IMR-90 (cell line): Measurements from ENCODE around the gene COL18A1. TPM values are rescaled to one million over a fixed set of nuclear protein-coding genes. Genes with fewer than 3 reads are reported as not detected.

Source experiments
- ATAC-seq: fragments of 200-7000 bp; cut with Tn5 transposase; 2 replicates; pipeline ENCODE4 v1.9.1; 2020; ENCODE audit warnings: low read depth, mild to moderate bottlenecking, moderate library complexity
- BruUV-seq: library from RNA; stranded (reverse); fragments of 400-500 nt; replicated peaks from 2 replicates; lab custom pipeline; 2021; lab: Mats Ljungman, UMichigan
- CTCF ChIA-PET: fragments of 300-600 bp; formaldehyde crosslinking; extraction: SDS; loops from one replicate; lab custom pipeline; 2021; ENCODE audit warnings: antibody characterized with exemption; lab: Yijun Ruan, JAX
- POLR2A ChIA-PET: fragments of 300-600 bp; sonication (Branson Sonifier 250); formaldehyde crosslinking; loops from one replicate; lab custom pipeline; 2022; ENCODE audit warnings: antibody characterized with exemption; ENCODE audit not compliant: unreplicated experiment; lab: Charles Lee
- DNase-seq: peaks from one replicate; pipeline ENCODE4 v3.0.0; 2013
- H2AFZ ChIP-seq: replicated peaks from 2 replicates; pipeline ENCODE3; 2013; ENCODE audit warnings: low read length, mild to moderate bottlenecking; ENCODE audit not compliant: poor library complexity
- H2AK5ac ChIP-seq: 2 replicates; pipeline ENCODE4 v1.6.1; 2013; ENCODE audit warnings: low read depth, low read length, inconsistent platforms
- H2AK9ac ChIP-seq: replicated peaks from 2 replicates; pipeline ENCODE3; 2013; ENCODE audit warnings: mild to moderate bottlenecking, low read depth, low read length, moderate library complexity; ENCODE audit not compliant: poor library complexity
- H2BK120ac ChIP-seq: 2 replicates; pipeline ENCODE4 v1.6.1; 2013; ENCODE audit warnings: low read depth, low read length, inconsistent platforms
- H2BK15ac ChIP-seq: 3 replicates; pipeline ENCODE4 v1.6.1; 2013; ENCODE audit warnings: low read depth, low read length, inconsistent platforms
- H2BK20ac ChIP-seq: 2 replicates; pipeline ENCODE4 v1.6.1; 2013; ENCODE audit warnings: low read depth, mild to moderate bottlenecking, inconsistent platforms, low read length, moderate library complexity
- H2BK5ac ChIP-seq: 2 replicates; pipeline ENCODE4 v1.6.1; 2013; ENCODE audit warnings: mild to moderate bottlenecking, low read depth, low read length, inconsistent platforms; ENCODE audit not compliant: poor library complexity, severe bottlenecking
- H3K14ac ChIP-seq: replicated peaks from 2 replicates; pipeline ENCODE4 v1.6.1; 2013; ENCODE audit warnings: low read depth, low read length, inconsistent platforms
- H3K18ac ChIP-seq: 2 replicates; pipeline ENCODE4 v1.6.1; 2013; ENCODE audit warnings: low read depth, low read length, control low read depth
- H3K23ac ChIP-seq: 2 replicates; pipeline ENCODE4 v1.6.1; 2013; ENCODE audit warnings: low read depth, low read length, inconsistent platforms
- H3K27ac ChIP-seq: 2 replicates; pipeline ENCODE4 v1.5.1; 2013; ENCODE audit warnings: mild to moderate bottlenecking, control low read depth, low read length; ENCODE audit not compliant: insufficient read depth
- H3K27me3 ChIP-seq: 2 replicates; pipeline ENCODE4 v1.6.1; 2013; ENCODE audit warnings: low read length; ENCODE audit not compliant: control insufficient read depth, insufficient read depth
- H3K36me3 ChIP-seq: 2 replicates; pipeline ENCODE4 v1.6.1; 2013; ENCODE audit warnings: low read length, mixed read lengths; ENCODE audit not compliant: control insufficient read depth, insufficient read depth
- H3K4ac ChIP-seq: 2 replicates; pipeline ENCODE4 v1.6.1; 2013; ENCODE audit warnings: low read depth, low read length, inconsistent platforms
- H3K4me1 ChIP-seq: 2 replicates; pipeline ENCODE4 v1.6.1; 2013; ENCODE audit warnings: low read length, mixed read lengths; ENCODE audit not compliant: control insufficient read depth, insufficient read depth
- H3K4me2 ChIP-seq: 2 replicates; pipeline ENCODE4 v1.6.1; 2013; ENCODE audit warnings: low read depth, mild to moderate bottlenecking, control low read depth, low read length, moderate library complexity
- H3K4me3 ChIP-seq: 2 replicates; pipeline ENCODE4 v1.5.1; 2013; ENCODE audit warnings: low read depth, mild to moderate bottlenecking, control low read depth, low read length, moderate library complexity; ENCODE audit not compliant: insufficient read depth
- H3K56ac ChIP-seq: 2 replicates; pipeline ENCODE4 v1.6.1; 2013; ENCODE audit warnings: low read length, inconsistent platforms; ENCODE audit not compliant: insufficient read depth; ENCODE audit errors: extremely low read depth
- H3K79me1 ChIP-seq, 2 experiments: 2 replicates each; pipeline ENCODE4 v1.6.1; 2013; ENCODE audit warnings: low read length in 2 of 2, inconsistent platforms in 1 of 2, low read depth in 1 of 2
- H3K9ac ChIP-seq: 2 replicates; pipeline ENCODE4 v1.6.1; 2013; ENCODE audit warnings: low read depth, low read length, control low read depth
- H3K9me1 ChIP-seq: 2 replicates; pipeline ENCODE4 v1.6.1; 2013; ENCODE audit warnings: low read length, inconsistent platforms; ENCODE audit not compliant: insufficient read depth
- H3K9me3 ChIP-seq: 2 replicates; pipeline ENCODE4 v1.6.1; 2013; ENCODE audit warnings: low read length; ENCODE audit not compliant: control insufficient read depth, insufficient read depth
- H4K20me1 ChIP-seq: 2 replicates; pipeline ENCODE4 v1.6.1; 2013; ENCODE audit warnings: low read length, inconsistent platforms; ENCODE audit not compliant: insufficient read depth
- H4K5ac ChIP-seq: 2 replicates; pipeline ENCODE4 v1.6.1; 2013; ENCODE audit warnings: mild to moderate bottlenecking, low read depth, low read length, control low read depth
- H4K8ac ChIP-seq, 2 experiments: 2 replicates each; pipeline ENCODE4 v1.6.1; 2013; ENCODE audit warnings: low read depth in 2 of 2, low read length in 2 of 2, control low read depth in 1 of 2, inconsistent platforms in 1 of 2
- H4K91ac ChIP-seq: 2 replicates; pipeline ENCODE4 v1.6.1; 2013; ENCODE audit warnings: low read depth, low read length, inconsistent platforms; ENCODE audit not compliant: insufficient read depth
- MAFK ChIP-seq: IDR thresholded peaks from 2 replicates; pipeline ENCODE4 v1.6.1; 2012; ENCODE audit warnings: low read depth, low read length, improper control_type of control experiment
- NFE2L2 ChIP-seq: fragments of 150-350 bp; IDR thresholded peaks from 2 replicates; pipeline ENCODE4 v1.6.1; 2016; ENCODE audit warnings: low read depth, mild to moderate bottlenecking, low read length
- POLR2A ChIP-seq: IDR thresholded peaks from 2 replicates; pipeline ENCODE4 v1.6.1; 2012; ENCODE audit warnings: mild to moderate bottlenecking, low read depth, low read length
- RAD21 ChIP-seq: IDR thresholded peaks from 2 replicates; pipeline ENCODE4 v1.6.1; 2012; ENCODE audit warnings: low read length, improper control_type of control experiment
- SMC3 ChIP-seq: fragments of 150-350 bp; IDR thresholded peaks from 2 replicates; pipeline ENCODE4 v1.6.1; 2016; ENCODE audit warnings: low read depth, mild to moderate bottlenecking, antibody characterized with exemption, low read length, moderate library complexity
- WGBS, 2 experiments: methylation state at CpG; one replicate each; pipeline versions ENCODE4 v1.1.5 to v1.1.7; 2013; ENCODE audit warnings: missing lambda C conversion rate in 2 of 2; ENCODE audit not compliant: insufficient read length in 1 of 2; ENCODE audit errors: extremely low coverage in 2 of 2; 5-methylcytosine and 5-hydroxymethylcytosine counted together
- dilution Hi-C: fragments of 300-500 bp; cut with HindIII; formaldehyde crosslinking; loops from one replicate; pipeline ENCODE4 v1.14.3; 2018; ENCODE audit warnings: low sequenced_read_pairs; ENCODE audit not compliant: unreplicated experiment
- in situ Hi-C: fragments of 300-500 bp; cut with MboI; formaldehyde crosslinking; loops from 3 replicates; pipeline ENCODE4 v1.14.3; 2019; ENCODE audit warnings: low sequenced_read_pairs, inconsistent platforms, mixed read lengths
- intact Hi-C: fragments of 100-400 bp; cut with micrococcal nuclease; formaldehyde crosslinking; loops from 2 replicates; pipeline ENCODE4 v1.10.0; 2022
- polyA plus RNA-seq, 3 experiments: library from polyadenylated mRNA; depleted of rRNA; stranded (reverse); fragments of >200 nt; gene quantifications; 2 replicates each; pipeline ENCODE4 v1.2.3, GENCODE V29; 2012; ENCODE audit warnings: low replicate concordance in 1 of 3
- total RNA-seq: library from RNA; depleted of rRNA; stranded (reverse); fragments of >200 nt; gene quantifications from 2 replicates; pipeline ENCODE4 v1.2.3, GENCODE V29; 2012
- TF ChIP-seq, protein P1 (sequence below): fragments of 150-350 bp; IDR thresholded peaks from 2 replicates; pipeline ENCODE4 v1.6.1; 2016; ENCODE audit warnings: low read depth, mild to moderate bottlenecking, low read length, moderate library complexity, borderline replicate concordance

COL18A1 gene
- total and polyA plus RNA-seq, 2 of the 4 experiments (the other 2 are of a cell fraction) = 4.3 to 46.7 TPM

- Histone ChIP-seq H2BK120ac (no peak overlapping the region), H3K23ac (no peak overlapping the region), H3K36me3 (peaks cover 5% of the 10 kb centered on the region), H3K9ac (no peak overlapping the region), H3K79me1 (peaks cover 15 to 85% of the 10 kb centered on the region in 2 experiments), H3K4me3 (no peak overlapping the region), H2AK5ac (0 out of 2 replicates have a peak overlapping the region, but pooled peaks have one; percentile 66), H2BK5ac (no peak overlapping the region), H4K91ac (no peak overlapping the region), H4K8ac (no peak overlapping the region), H2BK15ac (no peak overlapping the region), H3K27ac (no peak overlapping the region), H3K18ac (no peak overlapping the region), H3K14ac (no peak overlapping the region), H3K56ac (no peak overlapping the region), H3K9me1 (peaks cover 15% of the 10 kb centered on the region), H3K4ac (no peak overlapping the region), H3K27me3 (no peaks in the 10 kb centered on the region), H2BK20ac (no peak overlapping the region), H2AFZ (no peak overlapping the region), H2AK9ac (peak overlapping the region; percentile 74), H3K4me2 (no peak overlapping the region), H3K9me3 (no peaks in the 10 kb centered on the region), H4K5ac (no peak overlapping the region), H4K20me1 (peaks cover 69% of the 10 kb centered on the region), H3K4me1 (peaks cover 2% of the 10 kb centered on the region; the same call in 1 of the 2 replicates)
- ATAC-seq (no peak), DNase-seq (no peak)
- CTCF ChIA-PET = no interaction called here
- in situ Hi-C loops (no loop called here), dilution Hi-C loops (no loop called here), intact Hi-C loops (no loop called here)
- POLR2A ChIA-PET = interaction anchor here (0.6 kb wide), 1 partner anchor 20 kb away, joined by 3 read pairs; no protein-coding TSS in a partner anchor
- BruUV-seq = no TSS peak
- TF ChIP-seq NFE2L2 (no peak), MAFK (no peak), POLR2A (no peak), SMC3 (no peak), RAD21 (no peak)
- TF ChIP-seq, protein P1, sequence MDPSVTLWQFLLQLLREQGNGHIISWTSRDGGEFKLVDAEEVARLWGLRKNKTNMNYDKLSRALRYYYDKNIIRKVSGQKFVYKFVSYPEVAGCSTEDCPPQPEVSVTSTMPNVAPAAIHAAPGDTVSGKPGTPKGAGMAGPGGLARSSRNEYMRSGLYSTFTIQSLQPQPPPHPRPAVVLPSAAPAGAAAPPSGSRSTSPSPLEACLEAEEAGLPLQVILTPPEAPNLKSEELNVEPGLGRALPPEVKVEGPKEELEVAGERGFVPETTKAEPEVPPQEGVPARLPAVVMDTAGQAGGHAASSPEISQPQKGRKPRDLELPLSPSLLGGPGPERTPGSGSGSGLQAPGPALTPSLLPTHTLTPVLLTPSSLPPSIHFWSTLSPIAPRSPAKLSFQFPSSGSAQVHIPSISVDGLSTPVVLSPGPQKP = no peak
- WGBS, 2 experiments = 85% methylated on average over 13 of the region's 25 CpGs; no CpG with 5 or more reads in 1 of the 2 experiments
These were observed 16.3 kb downstream of the COL18A1 start for GRCh38 chr21:45421071-45421845.
